ENCODE data around the gene TNFSF10.

GRCh38 chr3:172553526-172554252 lies 30.5 kb upstream of the TNFSF10 start:
- no peak for TF ChIP-seq CTCF (IDR thresholded peaks at IDR 0.05; ENCODE audit: low read depth, low read length)
- TF ChIP-seq EZH2phosphoT487 (IDR thresholded peaks at IDR 0.05; ENCODE audit: low read depth): no peak
